ENCODE results near the gene EMC6.

DNA sequence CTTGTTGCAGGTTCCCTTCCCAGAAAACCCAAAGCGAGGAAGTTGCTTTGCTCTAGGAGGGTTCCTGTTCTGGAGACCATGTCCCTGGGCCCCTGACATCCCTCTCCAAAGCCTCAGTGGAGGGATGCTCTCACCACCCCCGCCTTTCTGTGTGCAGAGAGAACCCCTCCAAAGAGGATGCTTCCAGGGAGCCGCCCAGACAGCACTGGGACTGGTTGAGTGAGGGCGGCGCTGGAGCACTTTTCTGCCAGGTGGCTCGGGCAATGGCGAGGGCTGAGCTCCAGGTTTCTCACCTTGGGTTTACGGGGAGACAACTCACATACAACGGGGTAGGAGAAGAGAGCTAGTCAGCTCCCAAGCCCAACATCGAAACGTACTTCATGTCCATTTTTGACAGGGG, 7.3 kb downstream of the EMC6 start:
- TF ChIP-seq, protein P1, sequence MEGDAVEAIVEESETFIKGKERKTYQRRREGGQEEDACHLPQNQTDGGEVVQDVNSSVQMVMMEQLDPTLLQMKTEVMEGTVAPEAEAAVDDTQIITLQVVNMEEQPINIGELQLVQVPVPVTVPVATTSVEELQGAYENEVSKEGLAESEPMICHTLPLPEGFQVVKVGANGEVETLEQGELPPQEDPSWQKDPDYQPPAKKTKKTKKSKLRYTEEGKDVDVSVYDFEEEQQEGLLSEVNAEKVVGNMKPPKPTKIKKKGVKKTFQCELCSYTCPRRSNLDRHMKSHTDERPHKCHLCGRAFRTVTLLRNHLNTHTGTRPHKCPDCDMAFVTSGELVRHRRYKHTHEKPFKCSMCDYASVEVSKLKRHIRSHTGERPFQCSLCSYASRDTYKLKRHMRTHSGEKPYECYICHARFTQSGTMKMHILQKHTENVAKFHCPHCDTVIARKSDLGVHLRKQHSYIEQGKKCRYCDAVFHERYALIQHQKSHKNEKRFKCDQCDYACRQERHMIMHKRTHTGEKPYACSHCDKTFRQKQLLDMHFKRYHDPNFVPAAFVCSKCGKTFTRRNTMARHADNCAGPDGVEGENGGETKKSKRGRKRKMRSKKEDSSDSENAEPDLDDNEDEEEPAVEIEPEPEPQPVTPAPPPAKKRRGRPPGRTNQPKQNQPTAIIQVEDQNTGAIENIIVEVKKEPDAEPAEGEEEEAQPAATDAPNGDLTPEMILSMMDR (IDR thresholded peaks at IDR 0.05): no peak
- TF ChIP-seq POLR2A (IDR thresholded peaks at IDR 0.05) (no peak), POLR2AphosphoS5 (IDR thresholded peaks at IDR 0.05) (no peak), EP300 (IDR thresholded peaks at IDR 0.05) (no peak)

Data from gastroesophageal sphincter (tissue), 3 donors.